ENCODE results near the gene ABHD12B.
A peak's percentile ranks its signal among the peaks of the same experiment; 100 is the strongest.

Gene ABHD12B

GRCh38 chr14:50871914-50872732, at the start of gene ABHD12B:
Gene ABHD12B, plus strand, starts transcription at chr14:50872053. Its CDS starts 122 bp downstream, at chr14:50872175.
- DNase-seq = no peak

GRCh38 chr14:50822501-50823042, 49.3 kb upstream of the ABHD12B start:
- DNase-seq = no peak

- DNase-seq = no peak
These were observed 48.6 kb upstream of the ABHD12B start for GRCh38 chr14:50823051-50823761.

- DNase-seq = no peak
These were observed 47.9 kb upstream of the ABHD12B start for GRCh38 chr14:50823762-50824636.

GRCh38 chr14:50825307-50825706, 46.5 kb upstream of the ABHD12B start:
- no peak for DNase-seq

DNA sequence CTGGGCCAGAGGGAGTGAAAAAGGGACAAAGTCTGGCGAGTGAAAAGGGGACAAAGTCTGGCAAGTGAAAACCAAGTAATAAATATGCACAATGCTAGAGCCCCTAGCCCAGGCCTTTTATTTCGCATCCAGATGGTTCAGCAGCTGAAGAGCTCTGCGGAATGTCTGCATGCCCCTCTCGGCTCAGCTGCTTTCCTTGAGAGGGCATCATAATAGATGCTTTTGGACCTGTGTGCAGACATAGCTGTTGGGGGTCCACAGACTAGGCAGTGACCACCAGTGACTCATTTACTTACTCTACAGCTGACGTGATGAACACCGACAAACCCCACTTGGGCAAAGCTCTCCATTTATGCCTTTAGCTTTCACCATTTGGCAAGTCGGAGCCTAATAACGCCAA, 45.2 kb upstream of the ABHD12B start:
- DNase-seq = no peak

DNA sequence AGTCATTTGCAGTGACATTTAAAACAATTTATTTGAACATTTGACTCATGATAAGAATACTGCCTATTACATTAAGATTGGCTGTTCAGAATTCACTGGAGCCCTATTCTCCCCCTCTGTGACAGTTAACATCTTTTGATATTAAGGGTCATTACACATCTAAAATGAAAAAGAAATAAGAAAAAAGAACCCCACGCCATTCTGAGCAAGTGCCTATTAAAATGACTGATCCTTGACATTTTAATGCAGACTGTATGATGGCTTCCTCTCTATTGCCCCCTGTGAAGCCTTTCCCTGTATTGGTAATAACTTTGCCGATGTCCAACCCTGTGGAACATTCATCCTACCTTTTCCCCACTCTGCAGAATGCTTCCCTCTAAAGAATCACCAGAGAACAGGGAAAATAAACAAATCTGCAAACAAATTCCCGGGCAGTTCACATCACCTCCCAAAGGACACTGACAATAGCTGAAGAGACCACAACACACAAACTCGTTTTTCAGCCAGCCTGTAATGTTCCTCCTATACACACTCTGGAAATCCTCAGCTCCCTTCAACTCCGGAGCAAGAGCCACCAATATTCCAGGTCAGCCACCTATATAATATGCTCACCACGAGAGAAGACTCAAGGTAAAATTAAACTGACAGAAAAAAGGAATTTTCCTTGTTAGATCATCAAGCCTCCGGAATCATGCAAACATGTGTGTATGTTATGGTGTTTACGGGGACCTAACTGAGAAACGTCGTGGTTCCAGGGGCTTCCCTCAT, 42.9 kb upstream of the ABHD12B start:
- no peak for DNase-seq

GRCh38 chr14:50829489-50830043, 42.3 kb upstream of the ABHD12B start:
- DNase-seq = no peak

DNA sequence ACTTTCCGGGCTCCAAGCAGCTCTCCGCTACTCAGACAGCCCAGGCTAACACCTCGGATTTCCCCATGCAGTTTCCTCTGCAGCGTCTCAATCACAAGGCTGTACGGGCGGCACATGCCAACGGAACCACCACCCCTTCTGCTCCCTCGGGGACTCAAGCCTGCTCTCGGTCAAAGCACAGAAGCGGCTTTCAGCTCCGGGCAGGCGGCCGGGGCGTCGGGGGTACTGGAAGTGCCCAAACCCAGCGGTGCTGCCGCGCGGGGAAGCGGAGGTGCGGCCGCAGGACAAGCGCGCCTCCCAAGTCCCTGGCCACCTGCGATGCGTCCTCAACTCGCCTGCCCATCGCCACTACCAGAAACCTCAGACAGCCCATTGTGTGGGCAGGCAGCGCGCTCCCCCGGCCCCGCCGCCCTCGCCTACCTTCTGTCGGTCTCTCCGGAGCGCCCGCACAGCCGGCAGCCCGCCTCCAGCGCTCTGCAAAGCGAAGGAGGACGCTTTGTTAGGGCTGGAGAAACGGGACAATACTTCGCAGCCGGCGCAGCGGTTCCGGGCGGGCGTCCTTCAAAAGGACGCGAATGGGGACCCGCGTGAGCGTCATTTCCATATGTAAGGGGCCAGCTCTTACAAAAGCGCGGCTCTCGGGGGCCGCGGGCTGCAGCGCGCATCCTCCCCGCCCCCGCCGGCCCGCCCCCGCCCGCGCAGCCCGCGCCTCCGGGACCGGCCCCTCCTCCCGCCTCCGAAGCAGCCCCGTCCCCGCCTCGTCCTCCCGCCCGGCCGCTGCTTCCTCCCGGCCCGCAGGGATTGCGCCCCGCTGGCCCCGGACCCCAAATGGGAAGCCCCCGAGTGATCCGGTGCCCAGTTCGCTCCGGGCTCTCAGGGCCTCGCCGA, 41.6 kb upstream of the ABHD12B start:
- DNase-seq = peak; percentile 80

GRCh38 chr14:50830932-50831725, 40.7 kb upstream of the ABHD12B start, which contains the start of gene NIN:
Gene NIN, minus strand, starts transcription at chr14:50831162. Its CDS starts 9,106 bp downstream, at chr14:50822056.
- peak; percentile 81 for DNase-seq

- no peak for DNase-seq
These were observed 40.1 kb upstream of the ABHD12B start for GRCh38 chr14:50831726-50832168.

GRCh38 chr14:50832935-50833630, 38.8 kb upstream of the ABHD12B start:
- DNase-seq = no peak

DNA sequence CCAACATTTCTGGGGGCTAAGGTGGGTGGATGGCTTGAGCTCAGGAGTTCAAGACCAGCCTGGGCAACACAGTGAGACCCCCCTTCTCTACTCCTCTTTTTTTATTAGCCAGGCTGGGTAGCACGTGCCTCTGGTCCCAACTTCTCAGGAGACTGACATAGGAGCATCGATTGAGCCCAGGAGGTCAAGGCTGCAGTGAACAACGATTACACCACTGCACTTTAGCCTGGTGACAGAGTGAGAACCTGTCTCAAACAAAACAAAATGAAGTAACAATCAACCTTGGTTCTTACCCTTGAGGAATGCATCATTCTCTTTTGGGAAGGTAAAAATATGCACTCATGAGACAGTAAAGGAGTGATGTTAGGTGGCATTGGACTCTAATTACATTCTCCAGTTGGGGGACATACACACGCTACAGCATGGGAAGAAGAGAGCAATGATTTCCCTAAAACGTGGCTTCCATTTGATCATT, 37.0 kb upstream of the ABHD12B start:
- DNase-seq = no peak

- DNase-seq = no peak
These were observed 36.6 kb upstream of the ABHD12B start for GRCh38 chr14:50835280-50835679.

- DNase-seq = no peak
These were observed 35.3 kb upstream of the ABHD12B start for GRCh38 chr14:50836515-50836914.

DNA sequence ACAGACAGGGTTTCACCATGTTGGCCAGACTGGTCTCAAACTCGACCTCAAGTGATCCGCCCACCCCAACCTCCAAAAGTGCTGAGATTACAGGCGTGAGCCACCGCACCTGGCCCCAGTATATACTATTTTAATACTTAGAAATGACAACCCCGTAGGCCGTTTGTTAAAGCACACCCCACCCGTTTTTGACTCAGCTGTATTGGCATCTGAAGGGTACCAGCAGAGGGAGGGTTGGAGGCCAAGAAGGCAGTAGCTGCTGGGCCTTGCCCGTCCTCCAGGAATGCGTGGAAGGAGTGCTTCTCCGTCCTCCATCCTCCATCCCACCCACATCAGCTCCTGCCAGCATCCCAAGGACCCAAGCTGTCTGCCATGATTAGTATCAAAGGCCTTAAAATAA, 34.6 kb upstream of the ABHD12B start:
- no peak for DNase-seq

DNA sequence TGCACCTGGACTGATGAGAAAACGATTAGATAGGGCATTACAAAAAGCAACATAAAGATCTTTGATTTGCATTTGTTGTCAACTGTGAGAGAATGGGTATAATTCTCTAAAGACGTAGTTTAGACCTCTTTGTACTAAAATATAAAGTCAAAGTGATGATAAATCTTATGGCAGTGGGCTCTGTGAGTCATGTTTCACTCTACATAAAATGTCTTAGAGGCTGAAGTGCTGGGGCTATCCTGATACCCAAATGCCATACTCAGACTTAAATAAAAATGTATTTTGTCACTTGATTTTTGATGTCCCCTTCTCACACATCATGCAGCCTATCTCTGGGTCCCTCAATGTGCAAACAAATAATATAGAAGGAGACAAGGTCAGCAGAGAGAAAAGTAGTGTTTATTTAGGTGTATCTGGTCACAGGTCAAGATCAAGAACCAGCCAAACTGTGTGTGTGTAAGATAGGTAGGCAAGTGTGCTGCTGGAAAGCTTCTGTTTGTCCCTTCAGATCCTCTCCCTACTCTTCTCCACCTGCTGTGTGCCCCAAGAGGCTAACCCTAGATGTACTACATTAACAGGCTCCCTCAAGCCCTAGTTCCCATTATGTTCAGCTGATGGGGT, 33.9 kb upstream of the ABHD12B start:
- no peak for DNase-seq

GRCh38 chr14:50839048-50839447, 32.8 kb upstream of the ABHD12B start:
- no peak for DNase-seq

All from right forelimb (tissue), 1 donor.